SK-N-MC (cell line): Measurements from ENCODE around the gene AXIN1.

Source experiments
- DNase-seq: peaks from one replicate; pipeline ENCODE4 v3.0.0-alpha.2; 2011; ENCODE audit warnings: low read depth, low spot score
- H3K27ac ChIP-seq: fragments of 200-600 bp; sonication (generic); 2 replicates; pipeline ENCODE4 v1.5.1; 2016; ENCODE audit warnings: mixed run types
- H3K36me3 ChIP-seq: fragments of 200-600 bp; sonication (generic); 2 replicates; pipeline ENCODE4 v1.6.1; 2017; ENCODE audit warnings: antibody characterized with exemption, low read length, mixed read lengths; ENCODE audit not compliant: insufficient read depth
- H3K4me3 ChIP-seq: fragments of 200-600 bp; sonication (generic); 2 replicates; pipeline ENCODE4 v1.5.1; 2016
- H3K9ac ChIP-seq: fragments of 200-600 bp; sonication (generic); 2 replicates; pipeline ENCODE4 v1.8.0; 2017; ENCODE audit warnings: mixed run types, mixed read lengths; ENCODE audit not compliant: insufficient read length
- H3K9me3 ChIP-seq: fragments of 200-600 bp; sonication (generic); 2 replicates; pipeline ENCODE4 v1.6.1; 2017; ENCODE audit warnings: low read depth, mild to moderate bottlenecking, antibody characterized with exemption, low read length, moderate library complexity, mixed read lengths
- EZH2 ChIP-seq: fragments of 200-600 bp; sonication (generic); IDR thresholded peaks from one replicate; pipeline ENCODE4 v1.6.1; 2017; ENCODE audit warnings: antibody characterized with exemption
- FOXP2 ChIP-seq: optimal IDR thresholded peaks from 2 replicates; pipeline ENCODE3; 2011; ENCODE audit warnings: mild to moderate bottlenecking, moderate library complexity; ENCODE audit not compliant: insufficient read depth; ENCODE audit errors: extremely low read length, control extremely low read depth
- POLR2AphosphoS5 ChIP-seq: IDR thresholded peaks from 2 replicates; pipeline ENCODE4 v1.6.1; 2012; ENCODE audit warnings: mild to moderate bottlenecking, low read depth, low read length, borderline replicate concordance

Gene AXIN1

DNA sequence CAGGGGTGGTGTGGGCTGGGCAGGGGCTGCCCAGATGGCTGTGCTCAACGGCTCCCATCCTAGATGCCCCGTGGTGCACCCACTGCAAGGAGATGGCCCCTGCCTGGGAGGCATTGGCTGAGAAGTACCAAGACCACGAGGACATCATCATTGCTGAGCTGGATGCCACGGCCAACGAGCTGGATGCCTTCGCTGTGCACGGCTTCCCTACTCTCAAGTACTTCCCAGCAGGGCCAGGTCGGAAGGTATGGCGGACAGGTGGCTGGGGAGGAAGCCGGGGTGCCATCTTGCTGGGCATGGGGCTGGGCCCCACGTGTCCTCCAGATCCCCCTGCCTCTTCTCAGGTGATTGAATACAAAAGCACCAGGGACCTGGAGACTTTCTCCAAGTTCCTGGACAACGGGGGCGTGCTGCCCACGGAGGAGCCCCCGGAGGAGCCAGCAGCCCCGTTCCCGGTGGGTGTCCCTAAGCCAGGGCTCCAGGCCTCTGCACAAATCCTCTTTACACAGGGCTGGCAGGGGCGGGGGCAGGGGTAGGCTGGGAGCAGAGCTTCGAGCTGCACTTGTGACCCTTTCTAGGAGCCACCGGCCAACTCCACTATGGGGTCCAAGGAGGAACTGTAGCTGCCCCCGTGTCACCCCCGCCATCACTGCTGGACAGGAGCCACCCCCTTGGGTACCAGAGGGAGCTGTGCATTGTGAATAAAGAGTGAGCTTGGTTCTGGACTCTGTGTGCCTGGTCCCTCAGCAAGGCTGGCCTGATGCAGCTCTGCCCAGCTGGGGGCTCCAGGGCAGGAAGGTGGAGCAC, 65.8 kb downstream of the AXIN1 start:
- H3K9ac ChIP-seq, result no peak overlapping the region
- no peak overlapping the region for H3K27ac ChIP-seq
- DNase-seq, result no peak
- TF ChIP-seq POLR2AphosphoS5, result no peak
- TF ChIP-seq EZH2, result no peak
- TF ChIP-seq FOXP2, result no peak
- H3K4me3 ChIP-seq, result no peak overlapping the region
- H3K9me3 ChIP-seq, result no peaks in the 10 kb centered on the region
- no peaks in the 10 kb centered on the region; the same call in 1 of the 2 replicates for H3K36me3 ChIP-seq

DNA sequence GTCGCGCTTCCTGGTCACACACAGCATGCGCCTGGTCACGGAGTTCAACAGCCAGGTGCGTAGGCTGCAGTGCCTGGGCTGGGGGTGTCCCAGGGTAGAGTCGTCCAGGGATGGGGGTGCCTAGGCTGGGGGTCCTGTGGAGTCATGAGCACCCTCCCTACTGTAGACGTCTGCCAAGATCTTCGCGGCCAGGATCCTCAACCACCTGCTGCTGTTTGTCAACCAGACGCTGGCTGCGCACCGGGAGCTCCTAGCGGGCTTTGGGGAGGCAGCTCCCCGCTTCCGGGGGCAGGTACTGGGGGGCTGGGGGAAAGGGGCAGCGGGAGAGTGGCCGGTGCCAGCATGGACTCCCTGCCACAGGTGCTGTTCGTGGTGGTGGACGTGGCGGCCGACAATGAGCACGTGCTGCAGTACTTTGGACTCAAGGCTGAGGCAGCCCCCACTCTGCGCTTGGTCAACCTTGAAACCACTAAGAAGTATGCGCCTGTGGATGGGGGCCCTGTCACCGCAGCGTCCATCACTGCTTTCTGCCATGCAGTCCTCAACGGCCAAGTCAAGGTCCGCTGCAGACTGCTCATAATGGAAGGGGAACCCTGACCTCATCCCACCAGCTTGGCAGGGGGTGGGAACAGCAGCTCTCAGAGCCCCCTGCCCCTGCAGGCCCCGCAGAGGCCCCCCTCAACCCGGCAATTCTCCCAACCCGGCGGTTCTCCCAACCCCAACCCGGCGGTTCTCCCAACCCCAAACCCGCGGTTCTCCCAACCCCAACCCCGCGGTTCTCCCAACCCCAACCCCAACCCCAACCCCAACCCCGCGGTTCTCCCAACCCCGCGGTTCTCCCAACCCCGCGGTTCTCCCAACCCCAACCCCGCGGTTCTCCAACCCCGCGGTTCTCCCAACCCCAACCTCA, 67.1 kb downstream of the AXIN1 start:
- TF ChIP-seq POLR2AphosphoS5 (no peak), FOXP2 (no peak)
- H3K4me3 ChIP-seq, result no peak overlapping the region
- DNase-seq, result no peak
- H3K36me3 ChIP-seq, result no peaks in the 10 kb centered on the region
- H3K27ac ChIP-seq, result no peak overlapping the region
- H3K9me3 ChIP-seq, result no peaks in the 10 kb centered on the region
- no peak overlapping the region for H3K9ac ChIP-seq

- no peak overlapping the region for H3K27ac ChIP-seq
- H3K4me3 ChIP-seq, result no peak overlapping the region
- TF ChIP-seq POLR2AphosphoS5, result no peak
- no peak for TF ChIP-seq EZH2
- no peak for TF ChIP-seq FOXP2
- no peaks in the 10 kb centered on the region for H3K9me3 ChIP-seq
- no peak for DNase-seq
- H3K9ac ChIP-seq, result no peak overlapping the region
- H3K36me3 ChIP-seq, result no peaks in the 10 kb centered on the region
These were observed 68.1 kb downstream of the AXIN1 start for GRCh38 chr16:284204-285120.

- no peak within 1 kb of the TSS for H3K9ac ChIP-seq
- TF ChIP-seq FOXP2 (no peak), POLR2AphosphoS5 (no peak), EZH2 (no peak)
- no peak within 1 kb of the TSS for H3K4me3 ChIP-seq
- no peak within 1 kb of the TSS for H3K27ac ChIP-seq
- no peaks in the 10 kb centered on the region for H3K9me3 ChIP-seq
- H3K36me3 ChIP-seq, result no peaks in the 10 kb centered on the region
- no peak for DNase-seq
These were observed 69.3 kb downstream of the AXIN1 start, which contains the start of gene PDIA2 for GRCh38 chr16:283033-283805. Gene PDIA2 (plus strand): TSS chr16:283164. CDS start chr16:283170, 6 bp downstream.

GRCh38 chr16:282491-282890, 70.0 kb downstream of the AXIN1 start:
- TF ChIP-seq EZH2, result no peak
- TF ChIP-seq FOXP2, result no peak
- TF ChIP-seq POLR2AphosphoS5, result no peak
- no peaks in the 10 kb centered on the region for H3K36me3 ChIP-seq
- H3K4me3 ChIP-seq, result no peak overlapping the region
- no peak overlapping the region for H3K27ac ChIP-seq
- no peaks in the 10 kb centered on the region for H3K9me3 ChIP-seq
- no peak overlapping the region for H3K9ac ChIP-seq
- no peak for DNase-seq

DNA sequence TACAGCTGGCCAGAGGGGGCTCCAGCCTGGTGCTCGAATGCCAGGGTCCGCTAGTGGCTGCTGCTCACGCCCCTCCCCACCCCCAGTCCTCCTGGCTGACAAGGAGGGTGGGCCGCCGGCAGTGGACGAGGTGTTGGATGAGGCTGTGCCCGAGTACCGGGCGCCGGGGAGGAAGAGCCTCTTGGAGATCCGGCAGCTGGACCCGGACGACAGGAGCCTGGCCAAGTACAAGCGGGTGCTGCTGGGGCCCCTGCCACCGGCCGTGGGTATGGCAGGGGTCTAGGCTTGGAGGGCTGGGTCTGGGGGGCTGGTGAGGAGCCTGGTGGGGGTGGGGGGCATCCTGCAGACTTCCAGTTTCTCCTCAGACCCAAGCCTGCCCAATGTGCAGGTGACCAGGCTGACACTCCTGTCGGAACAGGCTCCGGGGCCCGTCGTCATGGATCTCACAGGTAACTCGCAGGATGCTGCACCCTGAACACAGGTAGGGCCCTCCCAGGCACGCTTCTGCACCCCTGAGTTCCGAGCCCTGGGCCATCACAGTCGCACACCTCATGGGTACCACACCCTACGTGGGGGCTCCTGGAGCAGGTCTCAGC, 70.8 kb downstream of the AXIN1 start:
- Histone ChIP-seq H3K4me3 (no peak overlapping the region), H3K36me3 (no peaks in the 10 kb centered on the region), H3K9ac (no peak overlapping the region), H3K9me3 (no peaks in the 10 kb centered on the region), H3K27ac (no peak overlapping the region)
- no peak for TF ChIP-seq EZH2
- TF ChIP-seq POLR2AphosphoS5, result no peak
- no peak for TF ChIP-seq FOXP2
- DNase-seq, result no peak
